HepG2 (cell line): ENCODE results near the gene VASN. TPM values are rescaled to one million over a fixed set of nuclear protein-coding genes. Genes with fewer than 3 reads are reported as not detected.

Source experiments
- ATAC-seq: fragments of 200-7000 bp; cut with Tn5 transposase; 3 replicates; pipeline ENCODE4 v1.9.1; 2020; ENCODE audit warnings: mild to moderate bottlenecking, moderate library complexity
- BruUV-seq: library from RNA; stranded (reverse); fragments of 400-500 nt; replicated peaks from 2 replicates; lab custom pipeline; 2021; lab: Mats Ljungman, UMichigan
- CTCF ChIA-PET: fragments of 300-600 bp; formaldehyde crosslinking; extraction: SDS; loops from one replicate; lab custom pipeline; 2021; ENCODE audit warnings: low total read pairs, inconsistent platforms, low intra/inter-chr PET ratio; lab: Yijun Ruan, JAX
- POLR2A ChIA-PET: fragments of 350-600 bp; sonication (Branson Sonifier 250); formaldehyde crosslinking; loops from one replicate; lab custom pipeline; 2020; ENCODE audit warnings: antibody characterized with exemption, inconsistent platforms; lab: Yijun Ruan, JAX
- DNase-seq: peaks from one replicate; pipeline ENCODE4 v3.0.0-alpha.2; 2015; ENCODE audit warnings: low spot score
- FAIRE-seq: peaks from 3 replicates; lab custom pipeline; 2011; peaks lifted over from hg19 to GRCh38; lab: Jason Lieb, UNC
- H2AFZ ChIP-seq: one replicate; pipeline ENCODE4 v1.6.1; 2011; ENCODE audit warnings: low read length, inconsistent platforms
- H3K27ac ChIP-seq: fragments of 300-600 bp; 3 replicates; pipeline ENCODE4 v1.8.0; 2011; ENCODE audit warnings: mixed run types, mild to moderate bottlenecking, mixed read lengths, low read length, inconsistent platforms; ENCODE audit not compliant: insufficient read depth; ENCODE audit errors: extremely low read length
- H3K27me3 ChIP-seq, 2 experiments: fragments of 200-600 bp in 1 of 2; 2 replicates in 1 of 2; 3 replicates in 1 of 2; pipeline versions ENCODE4 v1.6.0 to v1.8.0; 2011; ENCODE audit warnings: low read length in 2 of 2, mild to moderate bottlenecking in 2 of 2, moderate library complexity in 2 of 2, inconsistent platforms in 1 of 2; ENCODE audit not compliant: insufficient read depth in 2 of 2, control insufficient read depth in 1 of 2
- H3K36me3 ChIP-seq, 2 experiments: fragments of 200-600 bp in 1 of 2; replicated peaks in 1 of 2; 2 replicates in 1 of 2; 3 replicates in 1 of 2; pipeline versions ENCODE4 v1.5.1 to v1.8.0; 2011; ENCODE audit warnings: low read length in 2 of 2, inconsistent platforms in 1 of 2; ENCODE audit not compliant: insufficient read depth in 2 of 2, control insufficient read depth in 1 of 2
- H3K4me1 ChIP-seq: 2 replicates; pipeline ENCODE4 v1.5.1; 2012; ENCODE audit warnings: low read length, inconsistent platforms; ENCODE audit not compliant: insufficient read depth
- H3K4me2 ChIP-seq: 2 replicates; pipeline ENCODE4 v1.6.0; 2011; ENCODE audit warnings: low read depth, low read length, inconsistent platforms
- H3K4me3 ChIP-seq, 3 experiments: fragments of 200-600 bp in 1 of 3; sonication (generic), shearing (Covaris generic) in 1 of 3; replicated peaks in 1 of 3; 2 replicates each; pipeline ENCODE4 v1.5.1; 2011 to 2016; ENCODE audit warnings: low read length in 3 of 3, inconsistent platforms in 2 of 3, low read depth in 2 of 3, mild to moderate bottlenecking in 2 of 3, control low read depth in 1 of 3, mixed read lengths in 1 of 3; ENCODE audit not compliant: insufficient read depth in 1 of 3
- H3K79me2 ChIP-seq: one replicate; pipeline ENCODE4 v1.6.1; 2011; ENCODE audit warnings: low read length, inconsistent platforms; ENCODE audit not compliant: insufficient read depth
- H3K9ac ChIP-seq: 2 replicates; pipeline ENCODE4 v1.6.0; 2011; ENCODE audit warnings: mild to moderate bottlenecking, low read depth, low read length, inconsistent platforms; ENCODE audit not compliant: insufficient read depth
- H3K9me3 ChIP-seq: 2 replicates; pipeline ENCODE4 v1.5.1; 2012; ENCODE audit warnings: mild to moderate bottlenecking, low read length
- H4K20me1 ChIP-seq: 2 replicates; pipeline ENCODE4 v1.6.0; 2011; ENCODE audit warnings: inconsistent platforms, mild to moderate bottlenecking, low read length, moderate library complexity; ENCODE audit not compliant: insufficient read depth
- FOSL1 ChIP-seq: sonication (generic); formaldehyde crosslinking; IDR thresholded peaks from 2 replicates; pipeline ENCODE4 v1.9.0; 2021; ENCODE audit warnings: missing genetic modification reagents, borderline replicate concordance
- HNF4G ChIP-seq, 2 experiments: sonication (generic) in 1 of 2; formaldehyde crosslinking in 1 of 2; IDR thresholded peaks; 2 replicates each; pipeline versions ENCODE4 v1.4.0 to v1.6.1; 2011 to 2020; ENCODE audit warnings: borderline replicate concordance in 2 of 2, low read depth in 2 of 2, mild to moderate bottlenecking in 2 of 2, low read length in 1 of 2, missing genetic modification reagents in 1 of 2, moderate library complexity in 1 of 2
- HOXA3 ChIP-seq: sonication (generic); formaldehyde crosslinking; IDR thresholded peaks from 2 replicates; pipeline ENCODE4 v1.5.0; 2020; ENCODE audit warnings: missing genetic modification reagents
- HOXA5 ChIP-seq: sonication (generic); formaldehyde crosslinking; IDR thresholded peaks from 2 replicates; pipeline ENCODE4 v1.4.0; 2020; ENCODE audit warnings: missing genetic modification reagents
- ISX ChIP-seq: sonication (generic); formaldehyde crosslinking; conservative IDR thresholded peaks from 2 replicates; pipeline ENCODE4 v1.5.0; 2020; ENCODE audit warnings: missing genetic modification reagents
- RBM39 ChIP-seq: fragments of 200-400 bp; formaldehyde crosslinking; IDR thresholded peaks from one replicate; pipeline ENCODE4 v1.6.1; 2018; ENCODE audit warnings: antibody characterized with exemption, mild to moderate bottlenecking, low read depth, low read length; ENCODE audit not compliant: poor library complexity, severe bottlenecking
- RFXANK ChIP-seq: IDR thresholded peaks from 2 replicates; pipeline ENCODE4 v1.6.1; 2016
- SRY ChIP-seq: sonication (generic); formaldehyde crosslinking; IDR thresholded peaks from 2 replicates; pipeline ENCODE4 v1.8.0; 2022; ENCODE audit warnings: mild to moderate bottlenecking, missing genetic modification reagents
- ZNF235 ChIP-seq: sonication (generic); formaldehyde crosslinking; IDR thresholded peaks from 2 replicates; pipeline ENCODE4 v1.8.1; 2023; ENCODE audit warnings: mild to moderate bottlenecking, missing genetic modification reagents, borderline replicate concordance
- ZNF274 ChIP-seq: sonication (generic); formaldehyde crosslinking; IDR thresholded peaks from 2 replicates; pipeline ENCODE4 v1.5.1; 2020; ENCODE audit warnings: mild to moderate bottlenecking, missing genetic modification reagents
- ZNF335 ChIP-seq: sonication (generic); formaldehyde crosslinking; IDR thresholded peaks from 2 replicates; pipeline ENCODE4 v1.4.0; 2020; ENCODE audit warnings: missing genetic modification reagents
- ZNF343 ChIP-seq: sonication (generic); formaldehyde crosslinking; IDR thresholded peaks from 2 replicates; pipeline ENCODE4 v1.4.0; 2020; ENCODE audit warnings: mild to moderate bottlenecking, missing genetic modification reagents
- ZNF598 ChIP-seq: sonication (generic); formaldehyde crosslinking; IDR thresholded peaks from 2 replicates; pipeline ENCODE4 v1.5.1; 2020; ENCODE audit warnings: mild to moderate bottlenecking, missing genetic modification reagents, borderline replicate concordance
- ZSCAN12 ChIP-seq: sonication (generic); formaldehyde crosslinking; IDR thresholded peaks from 2 replicates; pipeline ENCODE4 v1.9.0; 2021; ENCODE audit warnings: mild to moderate bottlenecking, missing genetic modification reagents
- WGBS: methylation state at CpG from one replicate; pipeline ENCODE4 v1.1.6; 2017; ENCODE audit warnings: low lambda C conversion rate; 5-methylcytosine and 5-hydroxymethylcytosine counted together
- in situ Hi-C: cut with HindIII; loops from 2 replicates; pipeline ENCODE4 v1.10.0; 2017; ENCODE audit warnings: low pct_unique_long_range_greater_than_20kb; ENCODE audit not compliant: extremely low pct_ligation_motif_present
- intact Hi-C: fragments of 100-400 bp; cut with micrococcal nuclease; formaldehyde crosslinking; loops from one replicate; pipeline ENCODE4 v1.10.0; 2022; ENCODE audit not compliant: unreplicated experiment
- polyA plus RNA-seq, 8 experiments: library from polyadenylated mRNA; depleted of rRNA in 3 of 8; stranded (reverse) in 7 of 8; unstranded in 1 of 8; fragments of >200 nt; fragmentation: Illumina TruSeq in 4 of 8; extraction: Trizol in 4 of 8; gene quantifications; 2 replicates each; pipeline versions ENCODE4 v1.2.1 to v1.2.3, GENCODE V29; 2011 to 2016; ENCODE audit warnings: low read depth in 4 of 8, missing spikeins in 1 of 8, mixed read lengths in 1 of 8; ENCODE audit not compliant: insufficient read depth in 1 of 8
- total RNA-seq, 5 experiments: library from RNA; depleted of rRNA; stranded (reverse); fragments of >200 nt; fragmentation: Illumina TruSeq; extraction: Trizol; gene quantifications; 2 replicates each; pipeline ENCODE4 v1.2.3, GENCODE V29; 2016; ENCODE audit warnings: low read depth in 1 of 5
- TF ChIP-seq, protein P1 (sequence below): IDR thresholded peaks from 2 replicates; pipeline ENCODE4 v1.6.1; 2016
- TF ChIP-seq, protein P2 (sequence below): sonication (generic); formaldehyde crosslinking; IDR thresholded peaks from 2 replicates; pipeline ENCODE4 v1.8.0; 2022; ENCODE audit warnings: missing genetic modification reagents, mild to moderate bottlenecking, inconsistent platforms, borderline replicate concordance

Gene VASN
- total and polyA plus RNA-seq, 2 of the 13 experiments (the other 11 are each of a cell fraction or from before 2014, with no cell fraction given) = 8.4 to 18.2 TPM

GRCh38 chr16:4403133-4403949 lies 31.7 kb downstream of the VASN start:
- Histone ChIP-seq H3K27ac (no peak overlapping the region), H3K4me3 (no peak overlapping the region), H2AFZ (no peak overlapping the region), H3K9ac (no peak overlapping the region), H3K9me3 (no peaks in the 10 kb centered on the region), H4K20me1 (no peaks in the 10 kb centered on the region), H3K36me3 (peaks cover 1 to 20% of the 10 kb centered on the region in 2 experiments; a peak in 4 of 5 replicates), H3K4me1 (peaks cover 23% of the 10 kb centered on the region), H3K27me3 (no peaks in the 10 kb centered on the region), H3K79me2 (no peaks in the 10 kb centered on the region)
- BruUV-seq = no TSS peak
- 96% methylated on average over 10 of the region's 24 CpGs for WGBS
- in situ Hi-C loops = no loop called here
- ATAC-seq = no peak
- FAIRE-seq = no peak
- ChIA-PET CTCF (interaction anchor here (0.8 to 4.8 kb wide), 6 partner anchors 30 to 149 kb away, joined by 3 to 92 read pairs (median 3); no protein-coding TSS in a partner anchor), POLR2A (interaction anchor here (0.8 to 1.7 kb wide), 6 partner anchors 23 to 58 kb away, joined by 3 to 17 read pairs (median 5); partner anchors contain the start of gene PAM16)
- no peak for TF ChIP-seq HOXA5 (CRISPR knock-in tag)
- TF ChIP-seq, protein P1, sequence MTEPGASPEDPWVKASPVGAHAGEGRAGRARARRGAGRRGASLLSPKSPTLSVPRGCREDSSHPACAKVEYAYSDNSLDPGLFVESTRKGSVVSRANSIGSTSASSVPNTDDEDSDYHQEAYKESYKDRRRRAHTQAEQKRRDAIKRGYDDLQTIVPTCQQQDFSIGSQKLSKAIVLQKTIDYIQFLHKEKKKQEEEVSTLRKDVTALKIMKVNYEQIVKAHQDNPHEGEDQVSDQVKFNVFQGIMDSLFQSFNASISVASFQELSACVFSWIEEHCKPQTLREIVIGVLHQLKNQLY = no peak
- TF ChIP-seq RFXANK (CRISPR knock-in tag) = no peak
- no peak for TF ChIP-seq RBM39
- TF ChIP-seq HNF4G (IDR thresholded peaks at IDR 0.05; ENCODE audit: borderline replicate concordance, low read depth, low read length) = no peak
- TF ChIP-seq HNF4G (CRISPR knock-in tag; IDR thresholded peaks at IDR 0.05; ENCODE audit: borderline replicate concordance, low read depth) = no peak
- TF ChIP-seq HOXA3 (CRISPR knock-in tag) = no peak
- TF ChIP-seq ZNF598 = no peak
- no peak for TF ChIP-seq FOSL1 (CRISPR knock-in tag)
- TF ChIP-seq, protein P2, sequence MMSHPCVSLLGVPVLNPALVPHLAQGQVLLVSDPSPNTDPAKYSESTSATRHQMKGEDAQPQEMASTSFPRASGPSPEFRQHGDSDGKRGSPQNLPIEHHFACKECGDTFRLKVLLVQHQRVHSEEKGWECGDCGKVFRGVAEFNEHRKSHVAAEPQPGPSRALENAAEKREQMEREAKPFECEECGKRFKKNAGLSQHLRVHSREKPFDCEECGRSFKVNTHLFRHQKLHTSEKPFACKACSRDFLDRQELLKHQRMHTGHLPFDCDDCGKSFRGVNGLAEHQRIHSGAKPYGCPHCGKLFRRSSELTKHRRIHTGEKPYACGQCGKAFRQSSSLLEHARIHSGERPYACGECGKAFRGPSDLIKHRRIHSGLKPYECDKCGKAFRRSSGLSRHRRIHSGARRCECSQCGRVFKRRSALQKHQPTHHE = no peak
- no peak for TF ChIP-seq ZNF235 (CRISPR knock-in tag)
- TF ChIP-seq SRY = no peak
- no peak for TF ChIP-seq ZSCAN12 (CRISPR knock-in tag)
- TF ChIP-seq ISX (CRISPR knock-in tag) = no peak
- no peak for TF ChIP-seq ZNF343 (CRISPR knock-in tag)
- no peak for TF ChIP-seq ZNF274 (CRISPR knock-in tag)
- no peak for TF ChIP-seq ZNF335 (CRISPR knock-in tag)
- TF ChIP-seq, all 625 proteins: peak for 0
- H3K4me2 ChIP-seq = no peak overlapping the region
- no peak for DNase-seq
- intact Hi-C loops = no loop called here
